C4-2B (cell line): ENCODE data around the gene CA11.
A peak's percentile ranks its signal among the peaks of the same experiment; 100 is the strongest.

Experiments used
- H3K27ac ChIP-seq: fragments of 450-650 bp; 2 replicates; pipeline ENCODE4 v1.5.1; 2017
- ZFX ChIP-seq: fragments of 450-650 bp; IDR thresholded peaks from 2 replicates; pipeline ENCODE4 v1.6.1; 2017
- TF ChIP-seq, protein P1 (sequence below): fragments of 450-650 bp; conservative IDR thresholded peaks from 2 replicates; pipeline ENCODE4 v1.5.1; 2017; ENCODE audit warnings: mild to moderate bottlenecking

The CA11 gene

GRCh38 chr19:48591021-48591420 is 55.0 kb downstream of the CA11 start:
- H3K27ac ChIP-seq = no peak overlapping the region
- TF ChIP-seq, protein P1, sequence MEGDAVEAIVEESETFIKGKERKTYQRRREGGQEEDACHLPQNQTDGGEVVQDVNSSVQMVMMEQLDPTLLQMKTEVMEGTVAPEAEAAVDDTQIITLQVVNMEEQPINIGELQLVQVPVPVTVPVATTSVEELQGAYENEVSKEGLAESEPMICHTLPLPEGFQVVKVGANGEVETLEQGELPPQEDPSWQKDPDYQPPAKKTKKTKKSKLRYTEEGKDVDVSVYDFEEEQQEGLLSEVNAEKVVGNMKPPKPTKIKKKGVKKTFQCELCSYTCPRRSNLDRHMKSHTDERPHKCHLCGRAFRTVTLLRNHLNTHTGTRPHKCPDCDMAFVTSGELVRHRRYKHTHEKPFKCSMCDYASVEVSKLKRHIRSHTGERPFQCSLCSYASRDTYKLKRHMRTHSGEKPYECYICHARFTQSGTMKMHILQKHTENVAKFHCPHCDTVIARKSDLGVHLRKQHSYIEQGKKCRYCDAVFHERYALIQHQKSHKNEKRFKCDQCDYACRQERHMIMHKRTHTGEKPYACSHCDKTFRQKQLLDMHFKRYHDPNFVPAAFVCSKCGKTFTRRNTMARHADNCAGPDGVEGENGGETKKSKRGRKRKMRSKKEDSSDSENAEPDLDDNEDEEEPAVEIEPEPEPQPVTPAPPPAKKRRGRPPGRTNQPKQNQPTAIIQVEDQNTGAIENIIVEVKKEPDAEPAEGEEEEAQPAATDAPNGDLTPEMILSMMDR = no peak
- TF ChIP-seq ZFX = no peak

DNA sequence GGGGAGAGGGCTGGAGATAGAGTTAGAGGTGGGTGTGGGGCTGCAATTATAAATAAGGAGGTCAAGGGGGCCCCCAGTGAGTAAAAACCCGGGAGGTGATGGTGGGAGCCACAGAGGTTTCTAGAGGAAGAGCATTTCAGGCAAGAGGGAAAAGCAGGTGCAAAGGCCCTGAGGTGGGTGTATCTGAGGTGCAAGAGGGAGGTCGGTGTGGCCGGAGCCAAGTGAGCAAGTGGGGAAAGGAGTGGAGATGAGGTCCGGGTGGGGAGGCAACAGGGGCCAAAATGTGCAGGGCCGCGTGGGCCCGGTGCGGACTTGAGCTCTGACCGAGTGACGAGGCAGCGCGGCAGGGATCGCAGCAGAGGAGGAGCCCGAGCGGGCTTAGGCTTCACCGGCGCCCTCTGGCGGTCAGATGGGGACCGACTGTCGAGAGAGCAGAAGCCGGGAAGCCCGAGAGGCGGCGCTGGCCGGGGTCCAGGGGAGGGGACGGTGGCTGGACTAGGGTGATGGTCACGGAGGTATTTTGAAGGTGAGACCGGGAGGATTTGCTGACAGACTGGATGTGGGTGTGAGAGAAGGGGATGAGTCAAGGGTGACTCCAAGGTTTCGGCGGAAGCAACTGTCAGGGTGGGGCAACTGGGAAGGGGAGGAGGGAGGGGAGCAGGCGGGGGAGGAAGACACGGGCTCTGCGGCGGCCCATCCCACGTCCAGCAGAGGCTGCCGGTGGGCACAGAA is 57.2 kb downstream of the CA11 start:
- H3K27ac ChIP-seq = no peak overlapping the region

More for the DNA sequence above, 57.2 kb downstream of the CA11 start:
- no peak for TF ChIP-seq ZFX
- TF ChIP-seq, protein P1 = peak; percentile 82
